Smooth muscle cell (in vitro differentiated cells): ENCODE measurements around the gene FHDC1. TPM values are rescaled to one million over a fixed set of nuclear protein-coding genes. Genes with fewer than 3 reads are reported as not detected.

Source experiments
- DNase-seq: peaks from one replicate; lab custom pipeline; 2025; ENCODE audit not compliant: unreplicated experiment; lab: John Stamatoyannopoulos, UW
- H2AFZ ChIP-seq: fragments of 200-600 bp; sonication (generic); 2 replicates; pipeline ENCODE4 v1.6.0; 2016; ENCODE audit warnings: antibody characterized with exemption, low read depth, mild to moderate bottlenecking
- H3F3A ChIP-seq: fragments of 200-600 bp; sonication (generic); 2 replicates; pipeline ENCODE4 v1.6.0; 2017; ENCODE audit warnings: antibody characterized with exemption, low read depth
- H3K27ac ChIP-seq: fragments of 200-600 bp; sonication (generic); 2 replicates; pipeline ENCODE4 v1.5.1; 2016; ENCODE audit warnings: low read depth, mild to moderate bottlenecking
- H3K27me3 ChIP-seq: fragments of 200-600 bp; sonication (generic); 2 replicates; pipeline ENCODE4 v1.6.1; 2016; ENCODE audit warnings: low read depth, mild to moderate bottlenecking
- H3K36me3 ChIP-seq: fragments of 200-600 bp; sonication (generic); 2 replicates; pipeline ENCODE4 v1.5.1; 2016; ENCODE audit warnings: low read depth
- H3K4me1 ChIP-seq: fragments of 200-600 bp; sonication (generic); 2 replicates; pipeline ENCODE4 v1.5.1; 2016; ENCODE audit warnings: low read depth
- H3K4me2 ChIP-seq: fragments of 200-600 bp; sonication (generic); 2 replicates; pipeline ENCODE4 v1.6.0; 2016; ENCODE audit warnings: mild to moderate bottlenecking
- H3K4me3 ChIP-seq: fragments of 200-600 bp; sonication (generic); 2 replicates; pipeline ENCODE4 v1.5.1; 2016; ENCODE audit warnings: mild to moderate bottlenecking
- H3K79me2 ChIP-seq: fragments of 200-600 bp; sonication (generic); 2 replicates; pipeline ENCODE4 v1.6.0; 2016; ENCODE audit warnings: low read depth, mild to moderate bottlenecking
- H3K9ac ChIP-seq: fragments of 200-600 bp; sonication (generic); 2 replicates; pipeline ENCODE4 v1.6.0; 2016; ENCODE audit warnings: low read depth
- H3K9me3 ChIP-seq: fragments of 200-600 bp; sonication (generic); replicated peaks from 2 replicates; pipeline ENCODE4 v1.5.1; 2016; ENCODE audit warnings: low read depth
- H4K20me1 ChIP-seq: fragments of 200-600 bp; sonication (generic); 2 replicates; pipeline ENCODE4 v1.6.0; 2016; ENCODE audit warnings: low read depth
- CTCF ChIP-seq: fragments of 200-600 bp; sonication (generic); IDR thresholded peaks from 2 replicates; pipeline ENCODE4 v1.5.1; 2017; ENCODE audit warnings: borderline replicate concordance, mild to moderate bottlenecking, antibody characterized with exemption; ENCODE audit not compliant: insufficient read depth, poor library complexity, severe bottlenecking
- WGBS: methylation state at CpG from one replicate; pipeline ENCODE4 v1.1.7; 2016; ENCODE audit warnings: low lambda C conversion rate; 5-methylcytosine and 5-hydroxymethylcytosine counted together
- polyA plus RNA-seq: library from polyadenylated mRNA; unstranded; fragments of >200 nt; fragmentation: Nextera tagmentation; extraction: Ambion mirVana; gene quantifications from 2 replicates; pipeline ENCODE4 v1.2.1, GENCODE V29; 2016
- total RNA-seq: library from RNA; depleted of rRNA; stranded (reverse); fragments of >200 nt; gene quantifications from 2 replicates; pipeline ENCODE4 v1.2.3, GENCODE V29; 2014

The FHDC1 gene
- total and polyA plus RNA-seq, 2 experiments from 2014 or later = 0.49 to 3.0 TPM

DNA sequence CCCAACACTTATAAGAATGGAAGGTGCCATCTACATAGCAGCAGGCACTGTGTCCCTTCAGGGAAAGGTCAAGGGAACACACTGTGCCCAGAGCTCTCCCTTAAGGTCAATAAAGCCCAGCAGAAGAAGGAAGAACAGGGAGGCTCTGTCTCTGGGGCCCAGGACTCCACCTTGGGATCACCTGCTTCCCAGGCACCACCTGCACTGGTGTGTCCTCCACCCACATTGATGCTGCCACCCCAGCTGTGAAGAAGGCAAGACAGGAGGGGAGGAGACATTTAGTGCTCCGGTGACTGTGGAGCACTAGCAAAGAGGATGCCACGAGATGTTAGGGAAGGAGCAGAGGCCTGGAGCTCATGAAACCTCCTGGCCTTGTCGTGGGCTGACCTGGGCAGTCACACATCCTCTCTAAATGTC is 53.4 kb downstream of the FHDC1 start:
- Histone ChIP-seq H3K79me2 (no peaks in the 10 kb centered on the region), H3K4me1 (no peaks in the 10 kb centered on the region), H3F3A (no peaks in the 10 kb centered on the region), H3K36me3 (no peaks in the 10 kb centered on the region), H3K27ac (no peak overlapping the region), H3K4me3 (no peak overlapping the region), H3K4me2 (no peak overlapping the region), H3K9me3 (no peaks in the 10 kb centered on the region), H2AFZ (no peak overlapping the region), H3K9ac (no peak overlapping the region), H3K27me3 (no peaks in the 10 kb centered on the region), H4K20me1 (no peaks in the 10 kb centered on the region)
- no peak for DNase-seq
- no peak for TF ChIP-seq CTCF
- 75% methylated on average over 3 of the region's 3 CpGs for WGBS

- Histone ChIP-seq H3K4me1 (no peaks in the 10 kb centered on the region), H3K4me2 (no peak overlapping the region), H3K27me3 (no peaks in the 10 kb centered on the region), H4K20me1 (no peaks in the 10 kb centered on the region), H3K4me3 (no peak overlapping the region), H3K79me2 (no peaks in the 10 kb centered on the region), H3K36me3 (no peaks in the 10 kb centered on the region), H2AFZ (no peak overlapping the region), H3K9ac (no peak overlapping the region), H3K27ac (no peak overlapping the region), H3K9me3 (no peaks in the 10 kb centered on the region), H3F3A (no peaks in the 10 kb centered on the region)
- no peak for DNase-seq
- 95% methylated on average over 8 of the region's 8 CpGs for WGBS
- TF ChIP-seq CTCF = no peak
These were observed 54.5 kb downstream of the FHDC1 start for GRCh38 chr4:152990471-152991131.

DNA sequence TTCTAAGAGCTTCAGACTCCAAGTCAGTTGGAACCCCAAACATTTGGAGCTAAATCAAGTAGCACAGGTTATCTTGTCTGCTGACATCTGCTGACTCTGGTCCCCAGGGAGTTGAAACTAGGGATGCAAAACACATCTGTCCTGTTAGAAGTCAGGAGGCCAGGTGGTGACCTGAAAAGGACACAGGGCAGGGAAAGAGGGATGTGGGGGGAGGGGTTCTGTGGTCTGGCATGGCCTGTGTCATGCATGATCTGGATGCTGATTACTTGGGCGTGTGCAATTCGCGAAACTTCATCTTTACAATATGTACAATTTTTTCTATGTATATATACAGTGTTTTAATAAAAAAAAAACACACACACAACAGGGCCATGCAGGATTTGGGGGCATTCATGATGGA is 55.3 kb downstream of the FHDC1 start:
- H3K36me3 ChIP-seq = no peaks in the 10 kb centered on the region
- H3K27me3 ChIP-seq = no peaks in the 10 kb centered on the region
- no peak overlapping the region for H3K4me2 ChIP-seq
- H3K4me3 ChIP-seq = no peak overlapping the region
- H3K9ac ChIP-seq = no peak overlapping the region
- no peaks in the 10 kb centered on the region for H3K9me3 ChIP-seq
- no peak for DNase-seq
- TF ChIP-seq CTCF = no peak
- no peak overlapping the region for H2AFZ ChIP-seq
- H3F3A ChIP-seq = no peaks in the 10 kb centered on the region
- H3K4me1 ChIP-seq = no peaks in the 10 kb centered on the region
- no peaks in the 10 kb centered on the region for H3K79me2 ChIP-seq
- peak overlapping the region; percentile 19 for H3K27ac ChIP-seq
- 71% methylated on average over 3 of the region's 3 CpGs for WGBS
- H4K20me1 ChIP-seq = no peaks in the 10 kb centered on the region

- WGBS = 88% methylated on average over 8 of the region's 8 CpGs
- H3F3A ChIP-seq = no peaks in the 10 kb centered on the region
- no peaks in the 10 kb centered on the region for H3K4me1 ChIP-seq
- H3K36me3 ChIP-seq = no peaks in the 10 kb centered on the region
- no peak overlapping the region for H3K4me2 ChIP-seq
- no peaks in the 10 kb centered on the region for H3K9me3 ChIP-seq
- no peaks in the 10 kb centered on the region for H4K20me1 ChIP-seq
- no peak overlapping the region for H2AFZ ChIP-seq
- no peak overlapping the region for H3K4me3 ChIP-seq
- H3K79me2 ChIP-seq = no peaks in the 10 kb centered on the region
- H3K9ac ChIP-seq = peak overlapping the region; percentile 51
- H3K27me3 ChIP-seq = no peaks in the 10 kb centered on the region
- no peak for DNase-seq
- peak overlapping the region; percentile 79 for H3K27ac ChIP-seq
- no peak for TF ChIP-seq CTCF
These were observed 55.9 kb downstream of the FHDC1 start for GRCh38 chr4:152992027-152992426.
